ENCODE measurements around the gene CDK14. TPM values are rescaled to one million over a fixed set of nuclear protein-coding genes. Genes with fewer than 3 reads are reported as not detected.

CDK14 gene
- total RNA-seq, 1 donor from 2014 or later, result 52.3 TPM

GRCh38 chr7:91007371-91007770 is 411.2 kb downstream of the CDK14 start:
- H4K20me1 ChIP-seq (ENCODE audit: low read depth), result no peaks in the 10 kb centered on the region
- H3K4me1 Mint-ChIP-seq, result no peaks in the 10 kb centered on the region
- H3K9ac ChIP-seq, result no peak overlapping the region
- H3K4me1 ChIP-seq, result no peaks in the 10 kb centered on the region
- no peaks in the 10 kb centered on the region for H3F3A ChIP-seq (ENCODE audit: low read depth)
- no peaks in the 10 kb centered on the region for H3K9me3 ChIP-seq (ENCODE audit: low read depth)
- H2AFZ ChIP-seq (replicated peaks), result no peak overlapping the region
- no peak overlapping the region for H3K4me3 Mint-ChIP-seq
- no peaks in the 10 kb centered on the region for H3K36me3 ChIP-seq
- TF ChIP-seq EZH2phosphoT487 (IDR thresholded peaks at IDR 0.05) (no peak), EZH2 (IDR thresholded peaks at IDR 0.05) (no peak)
- TF ChIP-seq, protein P1, sequence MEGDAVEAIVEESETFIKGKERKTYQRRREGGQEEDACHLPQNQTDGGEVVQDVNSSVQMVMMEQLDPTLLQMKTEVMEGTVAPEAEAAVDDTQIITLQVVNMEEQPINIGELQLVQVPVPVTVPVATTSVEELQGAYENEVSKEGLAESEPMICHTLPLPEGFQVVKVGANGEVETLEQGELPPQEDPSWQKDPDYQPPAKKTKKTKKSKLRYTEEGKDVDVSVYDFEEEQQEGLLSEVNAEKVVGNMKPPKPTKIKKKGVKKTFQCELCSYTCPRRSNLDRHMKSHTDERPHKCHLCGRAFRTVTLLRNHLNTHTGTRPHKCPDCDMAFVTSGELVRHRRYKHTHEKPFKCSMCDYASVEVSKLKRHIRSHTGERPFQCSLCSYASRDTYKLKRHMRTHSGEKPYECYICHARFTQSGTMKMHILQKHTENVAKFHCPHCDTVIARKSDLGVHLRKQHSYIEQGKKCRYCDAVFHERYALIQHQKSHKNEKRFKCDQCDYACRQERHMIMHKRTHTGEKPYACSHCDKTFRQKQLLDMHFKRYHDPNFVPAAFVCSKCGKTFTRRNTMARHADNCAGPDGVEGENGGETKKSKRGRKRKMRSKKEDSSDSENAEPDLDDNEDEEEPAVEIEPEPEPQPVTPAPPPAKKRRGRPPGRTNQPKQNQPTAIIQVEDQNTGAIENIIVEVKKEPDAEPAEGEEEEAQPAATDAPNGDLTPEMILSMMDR (IDR thresholded peaks at IDR 0.05), result no peak
- no peak overlapping the region for H3K27ac Mint-ChIP-seq
- H3K27ac ChIP-seq, result no peak overlapping the region
- peaks cover 23% of the 10 kb centered on the region for H3K36me3 Mint-ChIP-seq
- no peak overlapping the region for H3K4me3 ChIP-seq
- no peaks in the 10 kb centered on the region for H3K79me2 ChIP-seq (ENCODE audit: low read depth)
- no peaks in the 10 kb centered on the region for H3K27me3 Mint-ChIP-seq (ENCODE audit: insufficient read depth, low read depth)
- no peak overlapping the region for H3K4me2 ChIP-seq
- H3K27me3 ChIP-seq, result no peaks in the 10 kb centered on the region
- no peak for DNase-seq (ENCODE audit: low spot score)
- peaks cover 8% of the 10 kb centered on the region for H3K9me3 Mint-ChIP-seq

GRCh38 chr7:91013078-91013477 is 417.0 kb downstream of the CDK14 start:
- Histone ChIP-seq H2AFZ (replicated peaks) (no peak overlapping the region), H3K4me2 (no peak overlapping the region), H3K9me3 (ENCODE audit: low read depth) (no peaks in the 10 kb centered on the region), H3K4me3 (no peak overlapping the region), H3K4me1 (peaks cover 5% of the 10 kb centered on the region), H3K27me3 (no peaks in the 10 kb centered on the region), H3K27ac (no peak overlapping the region), H4K20me1 (ENCODE audit: low read depth) (no peaks in the 10 kb centered on the region), H3K9ac (no peak overlapping the region), H3K36me3 (no peaks in the 10 kb centered on the region), H3K79me2 (ENCODE audit: low read depth) (no peaks in the 10 kb centered on the region), H3F3A (ENCODE audit: low read depth) (no peaks in the 10 kb centered on the region)
- TF ChIP-seq EZH2 (IDR thresholded peaks at IDR 0.05), result no peak
- no peak for TF ChIP-seq EZH2phosphoT487 (IDR thresholded peaks at IDR 0.05)
- TF ChIP-seq, protein P1 (IDR thresholded peaks at IDR 0.05), result no peak
- no peak for DNase-seq (ENCODE audit: low spot score)
- H3K36me3 Mint-ChIP-seq, result peaks cover 18% of the 10 kb centered on the region
- peaks cover 2% of the 10 kb centered on the region for H3K4me1 Mint-ChIP-seq
- H3K4me3 Mint-ChIP-seq, result no peak overlapping the region
- no peaks in the 10 kb centered on the region for H3K27me3 Mint-ChIP-seq (ENCODE audit: insufficient read depth, low read depth)
- peaks cover 7% of the 10 kb centered on the region for H3K9me3 Mint-ChIP-seq
- no peak overlapping the region for H3K27ac Mint-ChIP-seq

DNA sequence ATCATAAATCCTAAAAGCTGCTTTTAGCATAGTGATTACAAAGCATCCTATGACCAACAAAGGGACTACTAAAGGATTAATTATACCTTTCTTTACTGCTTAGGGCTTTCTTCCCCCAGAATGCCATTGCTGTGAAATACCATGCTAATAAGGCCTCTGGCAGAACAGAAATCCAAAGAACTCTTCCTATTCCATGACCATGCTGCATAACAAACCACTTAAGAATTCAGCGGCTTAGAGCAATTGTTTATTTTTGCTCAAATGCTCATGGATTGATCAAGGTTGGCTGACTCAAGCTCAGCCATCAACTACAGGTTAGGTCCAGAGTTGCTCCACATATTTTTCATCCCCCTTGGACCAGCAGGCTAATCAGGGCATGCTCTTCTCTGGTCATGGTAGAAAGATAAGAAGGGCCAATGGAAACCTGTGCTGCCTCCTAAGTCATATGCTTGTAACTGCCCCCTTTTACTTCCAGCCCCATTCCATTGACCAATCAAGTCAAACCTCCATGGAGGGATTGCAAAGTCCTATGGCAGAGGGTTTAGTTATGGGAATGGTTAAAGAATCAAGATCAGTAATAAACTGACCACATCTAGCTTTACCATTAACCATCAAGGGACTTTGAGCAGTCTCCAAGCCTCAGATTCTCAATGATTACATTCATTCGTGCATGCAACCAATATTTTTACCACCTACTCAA is 423.7 kb downstream of the CDK14 start:
- H3K9me3 ChIP-seq (ENCODE audit: low read depth), result no peaks in the 10 kb centered on the region
- no peak overlapping the region for H3K4me3 Mint-ChIP-seq
- no peaks in the 10 kb centered on the region for H3K79me2 ChIP-seq (ENCODE audit: low read depth)
- H3K27me3 Mint-ChIP-seq (ENCODE audit: insufficient read depth, low read depth), result no peaks in the 10 kb centered on the region
- H3K36me3 ChIP-seq, result no peaks in the 10 kb centered on the region
- H3K4me1 Mint-ChIP-seq, result peaks cover 11% of the 10 kb centered on the region
- no peak overlapping the region for H2AFZ ChIP-seq (replicated peaks)
- H3K27ac ChIP-seq, result no peak overlapping the region
- no peaks in the 10 kb centered on the region for H3K27me3 ChIP-seq
- DNase-seq (ENCODE audit: low spot score), result no peak
- peaks cover 10% of the 10 kb centered on the region for H3K4me1 ChIP-seq
- H3F3A ChIP-seq (ENCODE audit: low read depth), result peaks cover 4% of the 10 kb centered on the region
- no peak overlapping the region for H3K9ac ChIP-seq
- no peaks in the 10 kb centered on the region for H4K20me1 ChIP-seq (ENCODE audit: low read depth)
- H3K36me3 Mint-ChIP-seq, result peaks cover 3% of the 10 kb centered on the region
- peaks cover 4% of the 10 kb centered on the region for H3K9me3 Mint-ChIP-seq
- H3K4me3 ChIP-seq, result no peak overlapping the region
- H3K27ac Mint-ChIP-seq, result no peak overlapping the region
- TF ChIP-seq EZH2phosphoT487 (IDR thresholded peaks at IDR 0.05), result no peak
- TF ChIP-seq, protein P1 (IDR thresholded peaks at IDR 0.05), result no peak
- H3K4me2 ChIP-seq, result no peak overlapping the region
